ENCODE results near the gene C3orf80. TPM values are rescaled to one million over a fixed set of nuclear protein-coding genes. Genes with fewer than 3 reads are reported as not detected.

C3orf80 gene
- polyA plus RNA-seq, 2 of the 4 experiments (the other 2 are of a cell fraction): 1.7 to 3.7 TPM

DNA sequence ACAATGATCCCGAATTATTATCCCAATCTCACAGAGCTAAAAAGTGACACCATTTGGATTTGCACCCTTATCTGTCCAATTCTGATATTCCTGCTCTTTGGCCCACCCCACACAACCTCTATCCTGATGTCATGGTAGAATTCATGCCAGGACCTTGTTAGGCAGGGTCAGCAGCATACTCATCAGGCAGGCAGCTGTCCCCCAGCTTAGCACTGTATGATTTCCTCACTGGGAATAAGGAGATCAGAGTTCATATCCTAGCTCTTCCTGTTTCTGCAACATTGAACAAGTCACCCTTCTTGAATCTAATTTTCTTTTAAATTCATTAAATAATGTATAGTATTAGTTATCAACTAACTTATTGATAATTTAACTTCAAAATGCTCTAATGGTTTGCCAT is 12.0 kb upstream of the C3orf80 start:
- ChIA-PET CTCF (interaction anchor here (0.6 to 3.5 kb wide), 6 partner anchors 12 to 207 kb away, joined by 3 to 23 read pairs (median 10); partner anchors contain the start of gene C3orf80), POLR2A (interaction anchor here (0.6 kb wide), 1 partner anchor 49 kb away, joined by 4 read pairs; no protein-coding TSS in a partner anchor)
- 50% methylated on average over 1 of the region's 1 CpG for WGBS (ENCODE audit: missing lambda C conversion rate)
- no peak overlapping the region for H3K4me2 ChIP-seq
- peaks cover 6% of the 10 kb centered on the region; the same call in 1 of the 3 replicates for H3K4me1 ChIP-seq
- TF ChIP-seq, protein P1, sequence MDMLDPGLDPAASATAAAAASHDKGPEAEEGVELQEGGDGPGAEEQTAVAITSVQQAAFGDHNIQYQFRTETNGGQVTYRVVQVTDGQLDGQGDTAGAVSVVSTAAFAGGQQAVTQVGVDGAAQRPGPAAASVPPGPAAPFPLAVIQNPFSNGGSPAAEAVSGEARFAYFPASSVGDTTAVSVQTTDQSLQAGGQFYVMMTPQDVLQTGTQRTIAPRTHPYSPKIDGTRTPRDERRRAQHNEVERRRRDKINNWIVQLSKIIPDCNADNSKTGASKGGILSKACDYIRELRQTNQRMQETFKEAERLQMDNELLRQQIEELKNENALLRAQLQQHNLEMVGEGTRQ (IDR thresholded peaks at IDR 0.05): no peak
- no peak for TF ChIP-seq TFCP2L1 (CRISPR knock-in tag; IDR thresholded peaks at IDR 0.05)
- TF ChIP-seq SREBF2 (IDR thresholded peaks at IDR 0.05): no peak
- TF ChIP-seq, protein P2, sequence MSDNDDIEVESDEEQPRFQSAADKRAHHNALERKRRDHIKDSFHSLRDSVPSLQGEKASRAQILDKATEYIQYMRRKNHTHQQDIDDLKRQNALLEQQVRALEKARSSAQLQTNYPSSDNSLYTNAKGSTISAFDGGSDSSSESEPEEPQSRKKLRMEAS (IDR thresholded peaks at IDR 0.05): no peak
- TF ChIP-seq, protein P3, sequence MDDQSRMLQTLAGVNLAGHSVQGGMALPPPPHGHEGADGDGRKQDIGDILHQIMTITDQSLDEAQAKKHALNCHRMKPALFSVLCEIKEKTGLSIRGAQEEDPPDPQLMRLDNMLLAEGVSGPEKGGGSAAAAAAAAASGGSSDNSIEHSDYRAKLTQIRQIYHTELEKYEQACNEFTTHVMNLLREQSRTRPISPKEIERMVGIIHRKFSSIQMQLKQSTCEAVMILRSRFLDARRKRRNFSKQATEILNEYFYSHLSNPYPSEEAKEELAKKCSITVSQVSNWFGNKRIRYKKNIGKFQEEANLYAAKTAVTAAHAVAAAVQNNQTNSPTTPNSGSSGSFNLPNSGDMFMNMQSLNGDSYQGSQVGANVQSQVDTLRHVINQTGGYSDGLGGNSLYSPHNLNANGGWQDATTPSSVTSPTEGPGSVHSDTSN (IDR thresholded peaks at IDR 0.05): no peak
- TF ChIP-seq POLR2A (IDR thresholded peaks at IDR 0.05; ENCODE audit: low read length): no peak
- no peak for TF ChIP-seq CHD4 (IDR thresholded peaks at IDR 0.05; ENCODE audit: borderline replicate concordance)
- no peak for TF ChIP-seq REST (IDR thresholded peaks at IDR 0.05)
- TF ChIP-seq HEYL (CRISPR knock-in tag; IDR thresholded peaks at IDR 0.05): no peak
- no peak for TF ChIP-seq EP300 (IDR thresholded peaks at IDR 0.05)
- FAIRE-seq (no peak), ATAC-seq (no peak), DNase-seq (ENCODE audit: low read depth in 1 of 2, low spot score in 1 of 2) (no peak)
- H3K9me3 ChIP-seq: no peaks in the 10 kb centered on the region
- H3K4me3 ChIP-seq: no peak overlapping the region
- no peak overlapping the region for H3K27ac ChIP-seq

DNA sequence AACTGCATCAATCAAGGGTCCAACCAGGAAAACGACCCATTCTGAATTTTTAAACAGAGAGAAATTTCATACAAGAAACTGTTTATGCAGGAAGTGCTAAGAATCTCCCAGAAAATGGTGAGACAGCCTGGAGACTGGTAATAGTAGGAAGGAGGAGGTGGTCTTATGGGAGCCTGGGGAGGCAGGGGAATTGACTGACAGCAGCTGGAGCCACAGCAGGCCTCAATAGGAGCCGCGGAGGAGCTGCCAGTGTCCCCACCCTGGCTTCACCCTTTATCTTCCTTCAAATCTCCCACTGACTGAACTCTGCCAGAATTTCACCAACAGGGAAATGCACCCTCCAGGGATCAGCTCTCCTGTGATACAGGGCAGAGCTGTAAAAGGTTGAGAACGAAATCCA is 7.5 kb upstream of the C3orf80 start:
- H3K4me3 ChIP-seq: no peak overlapping the region
- ATAC-seq (no peak), FAIRE-seq (no peak), DNase-seq (ENCODE audit: low read depth in 1 of 2, low spot score in 1 of 2) (no peak)
- 56% methylated on average over 4 of the region's 4 CpGs for WGBS (ENCODE audit: missing lambda C conversion rate)
- TF ChIP-seq ZSCAN20 (CRISPR knock-in tag; IDR thresholded peaks at IDR 0.05) (no peak), GATA3 (IDR thresholded peaks at IDR 0.05; ENCODE audit: borderline replicate concordance) (no peak), HDAC2 (IDR thresholded peaks at IDR 0.05) (no peak), MAFK (IDR thresholded peaks at IDR 0.05; ENCODE audit: partially characterized antibody) (no peak), MAZ (IDR thresholded peaks at IDR 0.05; ENCODE audit: borderline replicate concordance, low read depth, low read length) (no peak), JUN (IDR thresholded peaks at IDR 0.05) (no peak), CHD2 (IDR thresholded peaks at IDR 0.05; ENCODE audit: low read length, partially characterized antibody) (no peak)
- TF ChIP-seq, protein P4, sequence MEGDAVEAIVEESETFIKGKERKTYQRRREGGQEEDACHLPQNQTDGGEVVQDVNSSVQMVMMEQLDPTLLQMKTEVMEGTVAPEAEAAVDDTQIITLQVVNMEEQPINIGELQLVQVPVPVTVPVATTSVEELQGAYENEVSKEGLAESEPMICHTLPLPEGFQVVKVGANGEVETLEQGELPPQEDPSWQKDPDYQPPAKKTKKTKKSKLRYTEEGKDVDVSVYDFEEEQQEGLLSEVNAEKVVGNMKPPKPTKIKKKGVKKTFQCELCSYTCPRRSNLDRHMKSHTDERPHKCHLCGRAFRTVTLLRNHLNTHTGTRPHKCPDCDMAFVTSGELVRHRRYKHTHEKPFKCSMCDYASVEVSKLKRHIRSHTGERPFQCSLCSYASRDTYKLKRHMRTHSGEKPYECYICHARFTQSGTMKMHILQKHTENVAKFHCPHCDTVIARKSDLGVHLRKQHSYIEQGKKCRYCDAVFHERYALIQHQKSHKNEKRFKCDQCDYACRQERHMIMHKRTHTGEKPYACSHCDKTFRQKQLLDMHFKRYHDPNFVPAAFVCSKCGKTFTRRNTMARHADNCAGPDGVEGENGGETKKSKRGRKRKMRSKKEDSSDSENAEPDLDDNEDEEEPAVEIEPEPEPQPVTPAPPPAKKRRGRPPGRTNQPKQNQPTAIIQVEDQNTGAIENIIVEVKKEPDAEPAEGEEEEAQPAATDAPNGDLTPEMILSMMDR (IDR thresholded peaks at IDR 0.05): no peak
- POLR2A ChIA-PET: no interaction called here
- H3K9me3 ChIP-seq: no peaks in the 10 kb centered on the region
- no peak overlapping the region for H3K27ac ChIP-seq
- no peaks in the 10 kb centered on the region for H3K4me1 ChIP-seq
- no peak overlapping the region for H3K4me2 ChIP-seq
- CTCF ChIA-PET: interaction anchor here (4.3 kb wide), 1 partner anchor 7 kb away, joined by 25 read pairs; the partner anchor contains the start of gene C3orf80

All from A549 (cell line).